ENCODE results near the gene TMEM266.

Gene TMEM266

DNA sequence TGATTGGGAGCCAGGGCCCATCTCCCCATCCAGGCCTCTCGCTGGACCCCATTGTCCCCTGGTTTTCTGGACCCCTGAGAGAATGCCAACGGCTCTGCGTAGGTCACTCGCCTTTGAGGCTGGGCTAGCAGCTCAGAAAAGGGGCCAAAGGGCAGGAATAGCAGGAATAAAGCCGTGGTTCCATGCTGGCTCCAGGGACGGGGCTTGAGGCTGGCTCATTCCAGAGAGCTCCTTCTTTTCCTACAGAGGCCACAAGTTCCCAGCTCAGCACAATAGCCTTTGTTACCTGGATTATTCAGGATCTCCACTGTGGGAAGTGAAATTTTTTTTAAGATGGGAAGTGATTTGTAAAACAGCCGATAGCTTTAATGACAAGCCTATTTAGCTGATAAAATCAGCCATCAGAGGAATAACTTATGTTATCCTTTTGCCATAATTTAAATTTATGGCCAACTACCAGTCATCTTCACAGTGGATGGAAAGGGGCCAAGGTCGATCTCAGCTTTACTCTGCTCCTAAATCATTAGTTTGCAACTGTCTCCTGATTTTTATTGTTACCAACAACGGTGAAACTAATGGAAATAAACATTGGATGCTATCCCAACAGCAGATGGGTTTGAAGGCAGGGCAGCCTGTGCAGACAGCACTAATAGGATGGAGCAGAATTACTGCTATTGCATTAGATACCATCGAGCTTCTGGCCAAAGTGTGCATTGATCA, 124.3 kb downstream of the TMEM266 start:
- H3K9me3 Mint-ChIP-seq: no peaks in the 10 kb centered on the region
- DNase-seq: no peak
- no peak overlapping the region for H3K4me3 Mint-ChIP-seq
- no peaks in the 10 kb centered on the region for H3K36me3 Mint-ChIP-seq (ENCODE audit: low read depth)
- peaks cover 19% of the 10 kb centered on the region for H3K27me3 Mint-ChIP-seq (ENCODE audit: low read depth, poor library complexity)
- H3K4me1 Mint-ChIP-seq: peaks cover 36% of the 10 kb centered on the region
- TF ChIP-seq, protein P1, sequence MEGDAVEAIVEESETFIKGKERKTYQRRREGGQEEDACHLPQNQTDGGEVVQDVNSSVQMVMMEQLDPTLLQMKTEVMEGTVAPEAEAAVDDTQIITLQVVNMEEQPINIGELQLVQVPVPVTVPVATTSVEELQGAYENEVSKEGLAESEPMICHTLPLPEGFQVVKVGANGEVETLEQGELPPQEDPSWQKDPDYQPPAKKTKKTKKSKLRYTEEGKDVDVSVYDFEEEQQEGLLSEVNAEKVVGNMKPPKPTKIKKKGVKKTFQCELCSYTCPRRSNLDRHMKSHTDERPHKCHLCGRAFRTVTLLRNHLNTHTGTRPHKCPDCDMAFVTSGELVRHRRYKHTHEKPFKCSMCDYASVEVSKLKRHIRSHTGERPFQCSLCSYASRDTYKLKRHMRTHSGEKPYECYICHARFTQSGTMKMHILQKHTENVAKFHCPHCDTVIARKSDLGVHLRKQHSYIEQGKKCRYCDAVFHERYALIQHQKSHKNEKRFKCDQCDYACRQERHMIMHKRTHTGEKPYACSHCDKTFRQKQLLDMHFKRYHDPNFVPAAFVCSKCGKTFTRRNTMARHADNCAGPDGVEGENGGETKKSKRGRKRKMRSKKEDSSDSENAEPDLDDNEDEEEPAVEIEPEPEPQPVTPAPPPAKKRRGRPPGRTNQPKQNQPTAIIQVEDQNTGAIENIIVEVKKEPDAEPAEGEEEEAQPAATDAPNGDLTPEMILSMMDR (IDR thresholded peaks at IDR 0.05): no peak
- H3K27ac Mint-ChIP-seq: no peak overlapping the region

GRCh38 chr15:76184650-76185035, 124.9 kb downstream of the TMEM266 start:
- peaks cover 41% of the 10 kb centered on the region for H3K4me1 Mint-ChIP-seq
- no peak for DNase-seq

GRCh38 chr15:76185716-76186115, 125.9 kb downstream of the TMEM266 start:
- Mint-ChIP-seq H3K27ac (no peak overlapping the region), H3K4me3 (no peak overlapping the region), H3K4me1 (peaks cover 50% of the 10 kb centered on the region), H3K27me3 (ENCODE audit: low read depth, poor library complexity) (peaks cover 36% of the 10 kb centered on the region), H3K36me3 (ENCODE audit: low read depth) (no peaks in the 10 kb centered on the region), H3K9me3 (no peaks in the 10 kb centered on the region)
- peak; percentile 39 for DNase-seq
- TF ChIP-seq, protein P1 (IDR thresholded peaks at IDR 0.05): peak; percentile 51

More at GRCh38 chr15:76184650-76185035, 124.9 kb downstream of the TMEM266 start:
- Mint-ChIP-seq H3K27ac (no peak overlapping the region), H3K27me3 (ENCODE audit: low read depth, poor library complexity) (peaks cover 25% of the 10 kb centered on the region), H3K9me3 (no peaks in the 10 kb centered on the region), H3K4me3 (no peak overlapping the region), H3K36me3 (ENCODE audit: low read depth) (no peaks in the 10 kb centered on the region)
- TF ChIP-seq, protein P1 (IDR thresholded peaks at IDR 0.05): no peak

- TF ChIP-seq, protein P1 (IDR thresholded peaks at IDR 0.05): no peak
- Mint-ChIP-seq H3K9me3 (no peaks in the 10 kb centered on the region), H3K4me1 (peaks cover 53% of the 10 kb centered on the region), H3K36me3 (ENCODE audit: low read depth) (no peaks in the 10 kb centered on the region), H3K4me3 (no peak overlapping the region), H3K27ac (peak overlapping the region; percentile 96), H3K27me3 (ENCODE audit: low read depth, poor library complexity) (peaks cover 40% of the 10 kb centered on the region)
- DNase-seq: peak; percentile 47
Observed at GRCh38 chr15:76187163-76187562, 127.4 kb downstream of the TMEM266 start.

DNA sequence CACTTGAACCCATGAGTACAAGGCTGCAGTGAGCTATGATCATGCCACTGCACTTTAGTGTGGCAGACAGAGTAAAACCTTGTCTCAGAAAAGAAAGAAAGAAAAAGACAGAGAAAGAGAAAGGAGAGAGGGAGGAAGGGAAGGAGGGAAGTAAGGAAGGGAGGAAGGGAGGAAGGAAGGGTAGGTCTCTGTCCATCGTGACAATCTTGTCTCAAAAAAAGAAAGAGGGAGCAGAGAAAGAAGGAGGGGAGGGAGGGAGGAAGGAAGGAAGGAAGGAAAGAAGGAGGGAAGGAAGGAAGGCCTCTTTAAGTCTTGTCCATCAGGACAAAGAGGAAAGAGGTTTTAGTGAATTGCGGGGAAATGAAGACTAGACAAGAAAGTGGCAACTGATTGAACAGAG, 129.3 kb downstream of the TMEM266 start:
- TF ChIP-seq, protein P1 (IDR thresholded peaks at IDR 0.05): no peak
- no peaks in the 10 kb centered on the region for H3K9me3 Mint-ChIP-seq
- no peak for DNase-seq
- no peak overlapping the region for H3K4me3 Mint-ChIP-seq
- peaks cover 53% of the 10 kb centered on the region for H3K4me1 Mint-ChIP-seq
- peaks cover 46% of the 10 kb centered on the region for H3K27me3 Mint-ChIP-seq (ENCODE audit: low read depth, poor library complexity)
- no peaks in the 10 kb centered on the region for H3K36me3 Mint-ChIP-seq (ENCODE audit: low read depth)
- no peak overlapping the region for H3K27ac Mint-ChIP-seq

DNA sequence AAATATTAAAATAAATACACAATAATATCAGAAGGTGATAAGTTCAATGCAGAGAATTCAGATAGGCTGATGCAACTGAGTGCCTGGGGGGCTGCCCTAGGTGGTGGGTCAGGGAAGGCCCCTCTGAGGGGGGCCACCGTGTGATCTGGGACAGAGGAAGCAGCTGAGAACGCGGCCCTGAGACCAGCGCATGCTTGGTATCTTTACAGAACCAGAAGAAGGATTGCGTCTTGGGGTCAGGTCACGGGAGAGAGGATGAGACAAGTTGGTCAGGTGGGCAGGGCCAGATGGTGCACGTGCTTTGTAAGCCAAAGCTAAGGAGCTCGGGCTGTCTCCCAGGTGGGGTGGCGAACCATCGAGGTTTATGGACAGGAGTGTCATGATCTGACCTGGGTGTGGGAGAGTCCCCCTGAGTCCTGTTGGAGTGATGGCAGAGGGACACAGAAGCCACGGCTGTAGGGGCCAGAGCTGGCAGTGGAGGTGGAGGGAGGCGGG, 130.3 kb downstream of the TMEM266 start:
- Mint-ChIP-seq H3K4me1 (peaks cover 57% of the 10 kb centered on the region), H3K9me3 (no peaks in the 10 kb centered on the region)

More for the DNA sequence above, 130.3 kb downstream of the TMEM266 start:
- TF ChIP-seq, protein P1 (IDR thresholded peaks at IDR 0.05): no peak
- no peaks in the 10 kb centered on the region for H3K36me3 Mint-ChIP-seq (ENCODE audit: low read depth)
- H3K27ac Mint-ChIP-seq: no peak overlapping the region
- peaks cover 54% of the 10 kb centered on the region for H3K27me3 Mint-ChIP-seq (ENCODE audit: low read depth, poor library complexity)
- no peak for DNase-seq
- H3K4me3 Mint-ChIP-seq: peak overlapping the region; percentile 54

Data from nephron progenitor cell (in vitro differentiated cells).